Body of pancreas (tissue), 4 donors: ENCODE measurements around the gene BTBD9.

Experiments used
- POLR2A ChIP-seq, 3 donors: fragments of 450-650 bp; IDR thresholded peaks; one replicate each; pipeline ENCODE4 v1.6.1; 2016; ENCODE audit warnings: antibody characterized with exemption in 3 of 3, mild to moderate bottlenecking in 2 of 3
- TF ChIP-seq, protein P1 (sequence below), 7 experiments: fragments of 450-650 bp in 4 of 7; fragments of 200-600 bp in 3 of 7; sonication (generic) in 3 of 7; IDR thresholded peaks; one replicate each; pipeline ENCODE4 v1.5.1; 2016 to 2019; ENCODE audit warnings: antibody characterized with exemption in 7 of 7

- TF ChIP-seq, protein P1, sequence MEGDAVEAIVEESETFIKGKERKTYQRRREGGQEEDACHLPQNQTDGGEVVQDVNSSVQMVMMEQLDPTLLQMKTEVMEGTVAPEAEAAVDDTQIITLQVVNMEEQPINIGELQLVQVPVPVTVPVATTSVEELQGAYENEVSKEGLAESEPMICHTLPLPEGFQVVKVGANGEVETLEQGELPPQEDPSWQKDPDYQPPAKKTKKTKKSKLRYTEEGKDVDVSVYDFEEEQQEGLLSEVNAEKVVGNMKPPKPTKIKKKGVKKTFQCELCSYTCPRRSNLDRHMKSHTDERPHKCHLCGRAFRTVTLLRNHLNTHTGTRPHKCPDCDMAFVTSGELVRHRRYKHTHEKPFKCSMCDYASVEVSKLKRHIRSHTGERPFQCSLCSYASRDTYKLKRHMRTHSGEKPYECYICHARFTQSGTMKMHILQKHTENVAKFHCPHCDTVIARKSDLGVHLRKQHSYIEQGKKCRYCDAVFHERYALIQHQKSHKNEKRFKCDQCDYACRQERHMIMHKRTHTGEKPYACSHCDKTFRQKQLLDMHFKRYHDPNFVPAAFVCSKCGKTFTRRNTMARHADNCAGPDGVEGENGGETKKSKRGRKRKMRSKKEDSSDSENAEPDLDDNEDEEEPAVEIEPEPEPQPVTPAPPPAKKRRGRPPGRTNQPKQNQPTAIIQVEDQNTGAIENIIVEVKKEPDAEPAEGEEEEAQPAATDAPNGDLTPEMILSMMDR (IDR thresholded peaks at IDR 0.05), result no peak
- TF ChIP-seq POLR2A (IDR thresholded peaks at IDR 0.05), result no peak
These were observed 394.9 kb downstream of the BTBD9 start for GRCh38 chr6:38244869-38245268.
